KOPT-K1 (cell line): ENCODE data around the gene KCNMA1.

ENCODE experiments used
- H3K27ac ChIP-seq: fragments of 200-600 bp; sonication (generic); 2 replicates; pipeline ENCODE4 v1.5.1; 2016; ENCODE audit warnings: antibody characterized with exemption, mild to moderate bottlenecking, low read depth, low read length; ENCODE audit not compliant: poor library complexity, severe bottlenecking
- H3K36me3 ChIP-seq: fragments of 200-600 bp; sonication (generic); 2 replicates; pipeline ENCODE4 v1.5.1; 2017; ENCODE audit warnings: antibody characterized with exemption, mild to moderate bottlenecking, low read length, moderate library complexity; ENCODE audit not compliant: insufficient read depth
- H3K9me3 ChIP-seq: fragments of 200-600 bp; sonication (generic); 2 replicates; pipeline ENCODE4 v1.5.1; 2017; ENCODE audit warnings: antibody characterized with exemption, low read length, mild to moderate bottlenecking; ENCODE audit not compliant: insufficient read depth, poor library complexity, severe bottlenecking

Gene KCNMA1

GRCh38 chr10:77317221-77317620 is 320.4 kb downstream of the KCNMA1 start:
- H3K36me3 ChIP-seq, result no peaks in the 10 kb centered on the region
- H3K9me3 ChIP-seq, result no peaks in the 10 kb centered on the region
- H3K27ac ChIP-seq, result no peak overlapping the region

- no peaks in the 10 kb centered on the region for H3K9me3 ChIP-seq
- H3K27ac ChIP-seq, result no peak overlapping the region
- no peaks in the 10 kb centered on the region for H3K36me3 ChIP-seq
Observed at GRCh38 chr10:77315496-77316129, 322.0 kb downstream of the KCNMA1 start.

- H3K9me3 ChIP-seq, result no peaks in the 10 kb centered on the region
- H3K36me3 ChIP-seq, result no peaks in the 10 kb centered on the region
- H3K27ac ChIP-seq, result no peak overlapping the region
Observed at GRCh38 chr10:77313066-77313750, 324.4 kb downstream of the KCNMA1 start.

GRCh38 chr10:77311186-77311585 is 326.4 kb downstream of the KCNMA1 start:
- H3K27ac ChIP-seq, result no peak overlapping the region
- no peaks in the 10 kb centered on the region for H3K9me3 ChIP-seq
- H3K36me3 ChIP-seq, result no peaks in the 10 kb centered on the region

- H3K27ac ChIP-seq, result no peak overlapping the region
- H3K9me3 ChIP-seq, result no peaks in the 10 kb centered on the region
- no peaks in the 10 kb centered on the region for H3K36me3 ChIP-seq
Observed at GRCh38 chr10:77310288-77310840, 327.2 kb downstream of the KCNMA1 start.

- Histone ChIP-seq H3K9me3 (no peaks in the 10 kb centered on the region), H3K36me3 (no peaks in the 10 kb centered on the region), H3K27ac (no peak overlapping the region)
Observed at GRCh38 chr10:77309509-77309908, 328.1 kb downstream of the KCNMA1 start.

- Histone ChIP-seq H3K9me3 (no peaks in the 10 kb centered on the region), H3K27ac (no peak overlapping the region)
Observed at GRCh38 chr10:77309092-77309491, 328.5 kb downstream of the KCNMA1 start.

GRCh38 chr10:77308084-77308732 is 329.4 kb downstream of the KCNMA1 start:
- Histone ChIP-seq H3K36me3 (no peaks in the 10 kb centered on the region), H3K9me3 (peaks cover 2% of the 10 kb centered on the region), H3K27ac (no peak overlapping the region)

More at GRCh38 chr10:77309092-77309491, 328.5 kb downstream of the KCNMA1 start:
- H3K36me3 ChIP-seq, result no peaks in the 10 kb centered on the region

GRCh38 chr10:77306666-77307065 is 330.9 kb downstream of the KCNMA1 start:
- Histone ChIP-seq H3K9me3 (peaks cover 15% of the 10 kb centered on the region), H3K27ac (no peak overlapping the region), H3K36me3 (no peaks in the 10 kb centered on the region)

- Histone ChIP-seq H3K9me3 (peaks cover 15% of the 10 kb centered on the region), H3K27ac (no peak overlapping the region), H3K36me3 (no peaks in the 10 kb centered on the region)
Observed at GRCh38 chr10:77305650-77306632, 331.7 kb downstream of the KCNMA1 start.

- Histone ChIP-seq H3K27ac (no peak overlapping the region), H3K9me3 (peaks cover 15% of the 10 kb centered on the region)
Observed at GRCh38 chr10:77304192-77304591, 333.4 kb downstream of the KCNMA1 start.

GRCh38 chr10:77301305-77301730 is 336.3 kb downstream of the KCNMA1 start:
- H3K9me3 ChIP-seq, result peaks cover 15% of the 10 kb centered on the region
- H3K36me3 ChIP-seq, result no peaks in the 10 kb centered on the region
- H3K27ac ChIP-seq, result no peak overlapping the region

More at GRCh38 chr10:77304192-77304591, 333.4 kb downstream of the KCNMA1 start:
- no peaks in the 10 kb centered on the region for H3K36me3 ChIP-seq

GRCh38 chr10:77300682-77301302 is 336.8 kb downstream of the KCNMA1 start:
- no peaks in the 10 kb centered on the region for H3K36me3 ChIP-seq
- peaks cover 15% of the 10 kb centered on the region for H3K9me3 ChIP-seq
- H3K27ac ChIP-seq, result no peak overlapping the region

- no peaks in the 10 kb centered on the region for H3K36me3 ChIP-seq
- H3K27ac ChIP-seq, result no peak overlapping the region
Observed at GRCh38 chr10:77299320-77299719, 338.3 kb downstream of the KCNMA1 start.

More at GRCh38 chr10:77299320-77299719, 338.3 kb downstream of the KCNMA1 start:
- peaks cover 15% of the 10 kb centered on the region for H3K9me3 ChIP-seq
